ENCODE results near the gene CCDC61. TPM values are rescaled to one million over a fixed set of nuclear protein-coding genes. Genes with fewer than 3 reads are reported as not detected.

CCDC61 gene
- total RNA-seq, 2 donors from 2014 or later = 7.8 to 14.5 TPM

DNA sequence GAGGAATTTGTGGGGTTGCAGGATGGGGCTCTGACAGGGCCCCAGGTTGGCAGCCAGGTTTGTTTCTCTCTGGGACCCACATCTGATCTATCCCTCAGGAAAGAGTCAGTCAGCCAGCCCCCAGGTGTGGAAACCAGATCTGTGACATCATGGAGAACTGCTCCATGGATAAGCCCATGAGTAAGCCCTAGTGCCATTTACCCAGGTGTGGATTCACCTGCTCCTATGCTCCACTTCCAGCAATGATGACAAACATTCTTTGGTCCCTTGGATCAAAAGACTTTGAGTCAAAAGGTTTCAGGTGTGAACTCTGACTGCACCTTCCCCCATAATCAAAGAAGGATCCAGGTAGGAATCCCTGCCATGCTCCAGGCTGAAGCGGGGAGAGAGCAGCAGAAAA is 72.4 kb downstream of the CCDC61 start:
- Histone ChIP-seq H3K4me1 (no peaks in the 10 kb centered on the region), H3K36me3 (replicated peaks in 1 of 2; ENCODE audit: insufficient read depth in 1 of 2, low read depth in 2 of 2) (no peaks in the 10 kb centered on the region), H3K4me3 (no peak overlapping the region), H3K9me3 (no peaks in the 10 kb centered on the region), H3K27ac (no peak overlapping the region), H3K27me3 (no peaks in the 10 kb centered on the region)
- ATAC-seq = no peak
- TF ChIP-seq, protein P1, sequence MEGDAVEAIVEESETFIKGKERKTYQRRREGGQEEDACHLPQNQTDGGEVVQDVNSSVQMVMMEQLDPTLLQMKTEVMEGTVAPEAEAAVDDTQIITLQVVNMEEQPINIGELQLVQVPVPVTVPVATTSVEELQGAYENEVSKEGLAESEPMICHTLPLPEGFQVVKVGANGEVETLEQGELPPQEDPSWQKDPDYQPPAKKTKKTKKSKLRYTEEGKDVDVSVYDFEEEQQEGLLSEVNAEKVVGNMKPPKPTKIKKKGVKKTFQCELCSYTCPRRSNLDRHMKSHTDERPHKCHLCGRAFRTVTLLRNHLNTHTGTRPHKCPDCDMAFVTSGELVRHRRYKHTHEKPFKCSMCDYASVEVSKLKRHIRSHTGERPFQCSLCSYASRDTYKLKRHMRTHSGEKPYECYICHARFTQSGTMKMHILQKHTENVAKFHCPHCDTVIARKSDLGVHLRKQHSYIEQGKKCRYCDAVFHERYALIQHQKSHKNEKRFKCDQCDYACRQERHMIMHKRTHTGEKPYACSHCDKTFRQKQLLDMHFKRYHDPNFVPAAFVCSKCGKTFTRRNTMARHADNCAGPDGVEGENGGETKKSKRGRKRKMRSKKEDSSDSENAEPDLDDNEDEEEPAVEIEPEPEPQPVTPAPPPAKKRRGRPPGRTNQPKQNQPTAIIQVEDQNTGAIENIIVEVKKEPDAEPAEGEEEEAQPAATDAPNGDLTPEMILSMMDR (IDR thresholded peaks at IDR 0.05) = no peak
- no peak for TF ChIP-seq POLR2A (IDR thresholded peaks at IDR 0.05)
- WGBS, 2 donors = 93 to 95% methylated on average over 1 of the region's 1 CpG
- intact Hi-C loops (cut with DNase I) = no loop called here
- DNase-seq = no peak

MicroRNAs within 50 kb of the gene (microRNA counts, 767-probe panel; counts per million panel counts)
- 0 to 736 counts per million in 2 donors for microRNA hsa-miR-769-3p
- 0 to 736 counts per million in 2 donors for microRNA hsa-miR-769-5p

Small RNA genes lying within 50 kb of the gene (microRNA-seq; reads per million reads assigned to microRNA genes)
- gene MIR769 (ENCODE audit: borderline number of aligned reads in 2 of 2, borderline replicate concordance in 2 of 2) = 26.5 to 41.9 reads per million in 2 donors

Small RNA genes lying within 50 kb of the gene (small RNA-seq; reads per million reads assigned to genes)
- 59.4 reads per million, percentile 96 among the genes with 10 or more reads in this experiment for gene MIR769

Other genes starting within 250 kb of the CCDC61 start
- gene SIX5, start 226.2 kb upstream of the CCDC61 start, total RNA-seq = 10 to 100 TPM; 21.0 to 60.3 TPM
- 10 to 100 TPM; 57.9 to 81.4 TPM for gene DMPK, start 213.0 kb upstream of the CCDC61 start, total RNA-seq
- gene DMWD, start 202.6 kb upstream of the CCDC61 start, total RNA-seq = 10 to 100 TPM; 19.7 to 20.4 TPM
- gene RSPH6A, start 180.2 kb upstream of the CCDC61 start, total RNA-seq = under 1 TPM in 1 of 2 donors, not detected in 1; 0.33 TPM
- gene SYMPK, start 132.3 kb upstream of the CCDC61 start, total RNA-seq = 10 to 100 TPM; 23.3 to 32.3 TPM
- gene FOXA3, start 131.1 kb upstream of the CCDC61 start, total RNA-seq = 10 to 100 TPM in 1 of 2 donors, 1 to 10 TPM in 1; 3.0 to 16.3 TPM
- 10 to 100 TPM; 24.1 to 25.1 TPM for gene IRF2BP1, start 109.3 kb upstream of the CCDC61 start, total RNA-seq
- gene MYPOP, start 92.9 kb upstream of the CCDC61 start, total RNA-seq = 10 to 100 TPM in 1 of 2 donors, 1 to 10 TPM in 1; 6.7 to 13.5 TPM
- gene NANOS2, start 80.7 kb upstream of the CCDC61 start, total RNA-seq = not detected
- gene NOVA2, start 21.6 kb upstream of the CCDC61 start, total RNA-seq = 1 to 10 TPM; 1.3 to 1.6 TPM
- gene PGLYRP1, start 27.6 kb downstream of the CCDC61 start, total RNA-seq = not detected
- not detected for gene IGFL4, start 45.5 kb downstream of the CCDC61 start, total RNA-seq
- not detected for gene IGFL3, start 129.2 kb downstream of the CCDC61 start, total RNA-seq
- not detected for gene IGFL2, start 152.8 kb downstream of the CCDC61 start, total RNA-seq
- gene IGFL1, start 234.3 kb downstream of the CCDC61 start, total RNA-seq = not detected

All from body of pancreas (tissue), 4 donors.